ENCODE results near the gene CFAP46.
"Not testable (repeated sequence)": the region's sequence is repeated elsewhere in the genome, so short reads cannot be mapped to it uniquely, and the experiment has no call there.

The CFAP46 gene

GRCh38 chr10:132781556-132781955 lies 160.8 kb downstream of the CFAP46 start:
- Histone ChIP-seq H3K4me1 (no peaks in the 10 kb centered on the region), H3K27me3 (ENCODE audit: low read depth) (no peaks in the 10 kb centered on the region; the same call in 1 of the 2 replicates), H3K9me3 (no peaks in the 10 kb centered on the region), H3K36me3 (replicated peaks) (no peaks in the 10 kb centered on the region; the same call in 1 of the 2 replicates), H3K4me3 (no peak overlapping the region)
- no peak for DNase-seq (ENCODE audit: low spot score in 2 of 2)
- in situ Hi-C loops (cut with MboI; ENCODE audit: low sequenced_read_pairs), result no loop called here

GRCh38 chr10:132780356-132780755 lies 162.0 kb downstream of the CFAP46 start:
- Histone ChIP-seq H3K9me3 (no peaks in the 10 kb centered on the region), H3K4me3 (no peak overlapping the region), H3K36me3 (replicated peaks) (no peaks in the 10 kb centered on the region; the same call in 1 of the 2 replicates), H3K27me3 (ENCODE audit: low read depth) (no peaks in the 10 kb centered on the region), H3K4me1 (no peaks in the 10 kb centered on the region)
- in situ Hi-C loops (cut with MboI; ENCODE audit: low sequenced_read_pairs), result no loop called here
- DNase-seq (ENCODE audit: low spot score in 2 of 2), result no peak

- Histone ChIP-seq H3K4me3 (no peak overlapping the region), H3K4me1 (no peaks in the 10 kb centered on the region), H3K27me3 (ENCODE audit: low read depth) (no peaks in the 10 kb centered on the region), H3K36me3 (replicated peaks) (no peaks in the 10 kb centered on the region; the same call in 1 of the 2 replicates), H3K9me3 (no peaks in the 10 kb centered on the region)
- no peak for DNase-seq (ENCODE audit: low spot score in 2 of 2)
- in situ Hi-C loops (cut with MboI; ENCODE audit: low sequenced_read_pairs), result no loop called here
Measured at GRCh38 chr10:132779549-132780294, 162.6 kb downstream of the CFAP46 start.

- no peak for DNase-seq (ENCODE audit: low spot score in 2 of 2)
- Histone ChIP-seq H3K27me3 (ENCODE audit: low read depth) (no peaks in the 10 kb centered on the region), H3K36me3 (replicated peaks) (no peaks in the 10 kb centered on the region; the same call in 1 of the 2 replicates), H3K4me3 (no peak overlapping the region), H3K9me3 (no peaks in the 10 kb centered on the region), H3K4me1 (no peaks in the 10 kb centered on the region)
- in situ Hi-C loops (cut with MboI; ENCODE audit: low sequenced_read_pairs), result no loop called here
Measured at GRCh38 chr10:132777441-132777840, 164.9 kb downstream of the CFAP46 start.

- Histone ChIP-seq H3K4me3 (no peak overlapping the region), H3K36me3 (replicated peaks) (no peaks in the 10 kb centered on the region; the same call in 1 of the 2 replicates), H3K9me3 (no peaks in the 10 kb centered on the region), H3K4me1 (no peaks in the 10 kb centered on the region), H3K27me3 (ENCODE audit: low read depth) (no peaks in the 10 kb centered on the region)
- DNase-seq (ENCODE audit: low spot score in 2 of 2), result no peak
- in situ Hi-C loops (cut with MboI; ENCODE audit: low sequenced_read_pairs), result no loop called here
Measured at GRCh38 chr10:132776821-132777220, 165.5 kb downstream of the CFAP46 start.

- Histone ChIP-seq H3K4me3 (no peak overlapping the region), H3K9me3 (no peaks in the 10 kb centered on the region), H3K4me1 (no peaks in the 10 kb centered on the region), H3K27me3 (ENCODE audit: low read depth) (no peaks in the 10 kb centered on the region), H3K36me3 (replicated peaks) (no peaks in the 10 kb centered on the region; the same call in 1 of the 2 replicates)
- no peak for DNase-seq (ENCODE audit: low spot score in 2 of 2)
- in situ Hi-C loops (cut with MboI; ENCODE audit: low sequenced_read_pairs), result no loop called here
Measured at GRCh38 chr10:132776186-132776585, 166.2 kb downstream of the CFAP46 start.

- no peaks in the 10 kb centered on the region for H3K4me1 ChIP-seq
- in situ Hi-C loops (cut with MboI; ENCODE audit: low sequenced_read_pairs), result no loop called here
Measured at GRCh38 chr10:132774902-132775863, 167.2 kb downstream of the CFAP46 start.

GRCh38 chr10:132774181-132774901 lies 168.0 kb downstream of the CFAP46 start:
- DNase-seq (ENCODE audit: low spot score in 2 of 2), result no peak
- Histone ChIP-seq H3K27me3 (ENCODE audit: low read depth) (no peaks in the 10 kb centered on the region), H3K4me3 (no peak overlapping the region), H3K9me3 (no peaks in the 10 kb centered on the region), H3K36me3 (replicated peaks) (no peaks in the 10 kb centered on the region), H3K4me1 (no peaks in the 10 kb centered on the region)
- in situ Hi-C loops (cut with MboI; ENCODE audit: low sequenced_read_pairs), result no loop called here

More at GRCh38 chr10:132774902-132775863, 167.2 kb downstream of the CFAP46 start:
- H3K9me3 ChIP-seq, result no peaks in the 10 kb centered on the region
- DNase-seq (ENCODE audit: low spot score in 2 of 2), result no peak
- H3K36me3 ChIP-seq (replicated peaks), result no peaks in the 10 kb centered on the region; the same call in 1 of the 2 replicates
- H3K4me3 ChIP-seq, result no peak overlapping the region
- H3K27me3 ChIP-seq (ENCODE audit: low read depth), result no peaks in the 10 kb centered on the region

GRCh38 chr10:132772816-132773215 lies 169.6 kb downstream of the CFAP46 start:
- H3K9me3 ChIP-seq; in situ Hi-C loops (cut with MboI; ENCODE audit: low sequenced_read_pairs); H3K36me3 ChIP-seq (replicated peaks); H3K27me3 ChIP-seq (ENCODE audit: low read depth); H3K4me3 ChIP-seq; DNase-seq (ENCODE audit: low spot score in 2 of 2); H3K4me1 ChIP-seq: not testable (repeated sequence)

GRCh38 chr10:132770061-132771021 lies 172.0 kb downstream of the CFAP46 start:
- no peaks in the 10 kb centered on the region for H3K27me3 ChIP-seq (ENCODE audit: low read depth)
- no peaks in the 10 kb centered on the region for H3K4me1 ChIP-seq
- no peaks in the 10 kb centered on the region for H3K36me3 ChIP-seq (replicated peaks)
- no peak for DNase-seq (ENCODE audit: low spot score in 2 of 2)
- H3K4me3 ChIP-seq, result no peak overlapping the region
- H3K9me3 ChIP-seq, result no peaks in the 10 kb centered on the region
- in situ Hi-C loops (cut with MboI; ENCODE audit: low sequenced_read_pairs), result no loop called here

GRCh38 chr10:132768346-132769248 lies 173.8 kb downstream of the CFAP46 start:
- Histone ChIP-seq H3K27me3 (ENCODE audit: low read depth) (no peaks in the 10 kb centered on the region), H3K9me3 (no peaks in the 10 kb centered on the region)
- in situ Hi-C loops (cut with MboI; ENCODE audit: low sequenced_read_pairs), result no loop called here

GRCh38 chr10:132766291-132766690 lies 176.1 kb downstream of the CFAP46 start:
- no peaks in the 10 kb centered on the region for H3K27me3 ChIP-seq (ENCODE audit: low read depth)
- no peak overlapping the region for H3K4me3 ChIP-seq
- H3K9me3 ChIP-seq, result no peaks in the 10 kb centered on the region
- in situ Hi-C loops (cut with MboI; ENCODE audit: low sequenced_read_pairs), result no loop called here
- H3K36me3 ChIP-seq (replicated peaks), result no peaks in the 10 kb centered on the region
- no peaks in the 10 kb centered on the region for H3K4me1 ChIP-seq
- DNase-seq (ENCODE audit: low spot score in 2 of 2), result no peak

More at GRCh38 chr10:132768346-132769248, 173.8 kb downstream of the CFAP46 start:
- no peaks in the 10 kb centered on the region for H3K36me3 ChIP-seq (replicated peaks)
- no peaks in the 10 kb centered on the region for H3K4me1 ChIP-seq
- no peak overlapping the region for H3K4me3 ChIP-seq
- no peak for DNase-seq (ENCODE audit: low spot score in 2 of 2)
